K562 (cell line): Measurements from ENCODE around the gene JUN. TPM values are rescaled to one million over a fixed set of nuclear protein-coding genes. Genes with fewer than 3 reads are reported as not detected.

Experiments used
- BMI1 ChIP-seq: fragments of 150-350 bp; IDR thresholded peaks from 2 replicates; pipeline ENCODE4 v1.6.1; 2014; ENCODE audit warnings: low read length
- CEBPZ ChIP-seq: fragments of 150-350 bp; IDR thresholded peaks from 2 replicates; pipeline ENCODE4 v1.6.1; 2014; ENCODE audit warnings: low read depth, mild to moderate bottlenecking, low read length, borderline replicate concordance
- CREB1 ChIP-seq, 2 experiments: sonication (generic) in 1 of 2; formaldehyde crosslinking in 1 of 2; IDR thresholded peaks; 2 replicates each; pipeline versions ENCODE4 v1.6.1 to v1.8.0; 2012 to 2022; ENCODE audit warnings: inconsistent platforms in 1 of 2, mild to moderate bottlenecking in 1 of 2, missing genetic modification reagents in 1 of 2, moderate library complexity in 1 of 2
- CXXC5 ChIP-seq: fragments of 250-450 bp; sonication (Bioruptor Pico); IDR thresholded peaks from 2 replicates; pipeline ENCODE4 v1.8.0; 2022; ENCODE audit warnings: inconsistent platforms, mild to moderate bottlenecking, moderate library complexity
- HNRNPL ChIP-seq: fragments of 200-400 bp; formaldehyde crosslinking; IDR thresholded peaks from 2 replicates; pipeline ENCODE4 v1.6.1; 2017; ENCODE audit warnings: low read depth, mild to moderate bottlenecking, low read length
- MED1 ChIP-seq: sonication (generic); formaldehyde crosslinking; IDR thresholded peaks from 2 replicates; pipeline ENCODE4 v1.8.1; 2023; ENCODE audit warnings: missing genetic modification reagents, borderline replicate concordance
- NKRF ChIP-seq: fragments of 450-650 bp; IDR thresholded peaks from 2 replicates; pipeline ENCODE4 v1.6.1; 2016; ENCODE audit warnings: borderline replicate concordance
- NUFIP1 ChIP-seq: fragments of 450-650 bp; IDR thresholded peaks from 2 replicates; pipeline ENCODE4 v1.6.1; 2018; ENCODE audit not compliant: partially characterized antibody
- POLR2B ChIP-seq: fragments of 450-650 bp; IDR thresholded peaks from 2 replicates; pipeline ENCODE4 v1.6.1; 2018; ENCODE audit warnings: low read depth; ENCODE audit not compliant: partially characterized antibody
- TEAD1 ChIP-seq, 2 experiments: fragments of 450-650 bp in 1 of 2; sonication (generic) in 1 of 2; formaldehyde crosslinking; IDR thresholded peaks; 2 replicates each; pipeline versions ENCODE4 v1.4.0 to v1.8.0; 2020 to 2022; ENCODE audit warnings: mild to moderate bottlenecking in 2 of 2, missing genetic modification reagents in 1 of 2
- TRIM24 ChIP-seq, 2 experiments: fragments of 450-650 bp; IDR thresholded peaks; 2 replicates each; pipeline ENCODE4 v1.6.1; 2016
- TSC22D4 ChIP-seq: fragments of 450-650 bp; IDR thresholded peaks from 2 replicates; pipeline ENCODE4 v1.6.1; 2016; ENCODE audit warnings: missing genetic modification characterization, missing biosample characterization, control low read depth
- XRCC4 ChIP-seq: IDR thresholded peaks from one replicate; pipeline ENCODE4 v1.6.1; 2011; ENCODE audit not compliant: insufficient read depth, insufficient read length; ENCODE audit errors: extremely low read depth
- ZBTB17 ChIP-seq: fragments of 450-650 bp; formaldehyde crosslinking; IDR thresholded peaks from 2 replicates; pipeline ENCODE4 v1.4.0; 2020; ENCODE audit warnings: mild to moderate bottlenecking
- polyA plus RNA-seq, 8 experiments: library from polyadenylated mRNA; depleted of rRNA in 4 of 8; stranded (reverse) in 5 of 8; unstranded in 3 of 8; fragments of >200 nt; fragmentation: Nextera tagmentation in 2 of 8; fragmentation: Illumina TruSeq in 1 of 8; extraction: Ambion mirVana in 2 of 8; extraction: Trizol in 1 of 8; gene quantifications; 2 replicates each; pipeline versions ENCODE4 v1.2.1 to v1.2.3, GENCODE V29; 2011 to 2014; ENCODE audit warnings: inconsistent platforms in 1 of 8, missing spikeins in 1 of 8
- total RNA-seq, 7 experiments: library from RNA; depleted of rRNA in 6 of 7; stranded (reverse); fragments of >200 nt in 6 of 7; fragmentation: Illumina TruSeq in 2 of 7; extraction: Trizol in 2 of 7; gene quantifications; 2 replicates each; pipeline versions ENCODE4 v1.2.1 to v1.2.3, GENCODE V29; 2011 to 2021; ENCODE audit warnings: low replicate concordance in 1 of 7
- TF ChIP-seq, protein P1 (sequence below): fragments of 450-650 bp; IDR thresholded peaks from 2 replicates; pipeline ENCODE4 v1.7.1; 2018; ENCODE audit warnings: mild to moderate bottlenecking, low read depth; ENCODE audit not compliant: partially characterized antibody
- TF ChIP-seq, protein P2 (sequence below), 2 experiments: IDR thresholded peaks; 2 replicates each; pipeline ENCODE4 v1.6.1; 2012; ENCODE audit warnings: improper control_type of control experiment in 2 of 2, low read depth in 2 of 2, low read length in 2 of 2, borderline replicate concordance in 1 of 2

JUN gene
- total and polyA plus RNA-seq, 9 of the 15 experiments (the other 6 are each of a cell fraction or from before 2014, with no cell fraction given): 0.32 to 23.4 (median 4.0) TPM

- TF ChIP-seq, protein P1, sequence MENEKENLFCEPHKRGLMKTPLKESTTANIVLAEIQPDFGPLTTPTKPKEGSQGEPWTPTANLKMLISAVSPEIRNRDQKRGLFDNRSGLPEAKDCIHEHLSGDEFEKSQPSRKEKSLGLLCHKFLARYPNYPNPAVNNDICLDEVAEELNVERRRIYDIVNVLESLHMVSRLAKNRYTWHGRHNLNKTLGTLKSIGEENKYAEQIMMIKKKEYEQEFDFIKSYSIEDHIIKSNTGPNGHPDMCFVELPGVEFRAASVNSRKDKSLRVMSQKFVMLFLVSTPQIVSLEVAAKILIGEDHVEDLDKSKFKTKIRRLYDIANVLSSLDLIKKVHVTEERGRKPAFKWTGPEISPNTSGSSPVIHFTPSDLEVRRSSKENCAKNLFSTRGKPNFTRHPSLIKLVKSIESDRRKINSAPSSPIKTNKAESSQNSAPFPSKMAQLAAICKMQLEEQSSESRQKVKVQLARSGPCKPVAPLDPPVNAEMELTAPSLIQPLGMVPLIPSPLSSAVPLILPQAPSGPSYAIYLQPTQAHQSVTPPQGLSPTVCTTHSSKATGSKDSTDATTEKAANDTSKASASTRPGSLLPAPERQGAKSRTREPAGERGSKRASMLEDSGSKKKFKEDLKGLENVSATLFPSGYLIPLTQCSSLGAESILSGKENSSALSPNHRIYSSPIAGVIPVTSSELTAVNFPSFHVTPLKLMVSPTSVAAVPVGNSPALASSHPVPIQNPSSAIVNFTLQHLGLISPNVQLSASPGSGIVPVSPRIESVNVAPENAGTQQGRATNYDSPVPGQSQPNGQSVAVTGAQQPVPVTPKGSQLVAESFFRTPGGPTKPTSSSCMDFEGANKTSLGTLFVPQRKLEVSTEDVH: no peak
- no peak for TF ChIP-seq MED1 (CRISPR knock-in tag)
- TF ChIP-seq NKRF: peak; percentile 9; the same call in 1 of the 2 replicates
- peak; percentile 99 for TF ChIP-seq POLR2B
- no peak for TF ChIP-seq HNRNPL
- 0 out of 2 replicates have a peak, but pooled peaks have one; percentile 29 for TF ChIP-seq BMI1
- TF ChIP-seq ZBTB17 (CRISPR knock-in tag): peak; percentile 17; the same call in 1 of the 2 replicates
- TF ChIP-seq CXXC5 (CRISPR knock-in tag): peak; percentile 90
- no peak for TF ChIP-seq XRCC4
- no peak for TF ChIP-seq CEBPZ
- TF ChIP-seq, protein P2, sequence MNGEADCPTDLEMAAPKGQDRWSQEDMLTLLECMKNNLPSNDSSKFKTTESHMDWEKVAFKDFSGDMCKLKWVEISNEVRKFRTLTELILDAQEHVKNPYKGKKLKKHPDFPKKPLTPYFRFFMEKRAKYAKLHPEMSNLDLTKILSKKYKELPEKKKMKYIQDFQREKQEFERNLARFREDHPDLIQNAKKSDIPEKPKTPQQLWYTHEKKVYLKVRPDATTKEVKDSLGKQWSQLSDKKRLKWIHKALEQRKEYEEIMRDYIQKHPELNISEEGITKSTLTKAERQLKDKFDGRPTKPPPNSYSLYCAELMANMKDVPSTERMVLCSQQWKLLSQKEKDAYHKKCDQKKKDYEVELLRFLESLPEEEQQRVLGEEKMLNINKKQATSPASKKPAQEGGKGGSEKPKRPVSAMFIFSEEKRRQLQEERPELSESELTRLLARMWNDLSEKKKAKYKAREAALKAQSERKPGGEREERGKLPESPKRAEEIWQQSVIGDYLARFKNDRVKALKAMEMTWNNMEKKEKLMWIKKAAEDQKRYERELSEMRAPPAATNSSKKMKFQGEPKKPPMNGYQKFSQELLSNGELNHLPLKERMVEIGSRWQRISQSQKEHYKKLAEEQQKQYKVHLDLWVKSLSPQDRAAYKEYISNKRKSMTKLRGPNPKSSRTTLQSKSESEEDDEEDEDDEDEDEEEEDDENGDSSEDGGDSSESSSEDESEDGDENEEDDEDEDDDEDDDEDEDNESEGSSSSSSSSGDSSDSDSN (IDR thresholded peaks at IDR 0.05; ENCODE audit: borderline replicate concordance in 1 of 2, low read depth in 2 of 2, low read length in 2 of 2): peak in 1 of 2 experiments; percentile 70; a peak in 1 of 4 replicates
- TF ChIP-seq NUFIP1: no peak
- no peak; a peak in 2 of 4 replicates for TF ChIP-seq TRIM24 (IDR thresholded peaks at IDR 0.05)
- TF ChIP-seq TSC22D4 (tag): no peak
- no peak; a peak in 1 of 4 replicates for TF ChIP-seq TEAD1 (CRISPR knock-in tag; IDR thresholded peaks at IDR 0.05)
- peak; percentile 65 for TF ChIP-seq CREB1 (IDR thresholded peaks at IDR 0.05)
- TF ChIP-seq CREB1 (CRISPR knock-in tag; IDR thresholded peaks at IDR 0.05): peak; percentile 68
Measured at GRCh38 chr1:58783993-58784757, at the start of gene JUN (continued).
